Liver (tissue), 9 donors: ENCODE results near the gene TNPO2. TPM values are rescaled to one million over a fixed set of nuclear protein-coding genes. Genes with fewer than 3 reads are reported as not detected.

Experiments used
- DNase-seq: peaks from one replicate; pipeline ENCODE4 v3.0.0-alpha.2; 2017; ENCODE audit warnings: low spot score
- H3K27ac ChIP-seq, 2 donors: one replicate each; pipeline ENCODE4 v1.7.0; 2013; ENCODE audit warnings: inconsistent platforms in 2 of 2, low read length in 2 of 2, control low read depth in 1 of 2, low read depth in 1 of 2, mild to moderate bottlenecking in 1 of 2
- H3K27me3 ChIP-seq, 4 donors: one replicate each; pipeline versions ENCODE4 v1.6.1 to v1.7.0; 2013; ENCODE audit warnings: low read length in 3 of 4, inconsistent platforms in 1 of 4, mild to moderate bottlenecking in 1 of 4, moderate library complexity in 1 of 4; ENCODE audit not compliant: control insufficient read depth in 4 of 4, insufficient read depth in 4 of 4
- H3K36me3 ChIP-seq, 4 donors: one replicate each; pipeline versions ENCODE4 v1.6.1 to v1.7.0; 2013; ENCODE audit warnings: low read length in 3 of 4, mild to moderate bottlenecking in 3 of 4, low read depth in 1 of 4, moderate library complexity in 1 of 4; ENCODE audit not compliant: control insufficient read depth in 4 of 4, insufficient read depth in 3 of 4
- H3K4me1 ChIP-seq, 4 donors: one replicate each; pipeline versions ENCODE4 v1.6.1 to v1.7.0; 2013; ENCODE audit warnings: low read length in 3 of 4, mild to moderate bottlenecking in 3 of 4, moderate library complexity in 1 of 4; ENCODE audit not compliant: control insufficient read depth in 4 of 4, insufficient read depth in 4 of 4
- H3K4me3 ChIP-seq, 3 donors: one replicate each; pipeline versions ENCODE4 v1.6.1 to v1.7.0; 2013; ENCODE audit warnings: low read length in 3 of 3, control low read depth in 1 of 3, low read depth in 1 of 3, mild to moderate bottlenecking in 1 of 3
- H3K9ac ChIP-seq, 2 donors: one replicate each; pipeline ENCODE4 v1.7.0; 2013; ENCODE audit warnings: low read length in 2 of 2, mild to moderate bottlenecking in 2 of 2, moderate library complexity in 2 of 2, control low read depth in 1 of 2, low read depth in 1 of 2
- H3K9me3 ChIP-seq, 4 donors: one replicate each; pipeline versions ENCODE4 v1.6.1 to v1.7.0; 2013; ENCODE audit warnings: low read length in 3 of 4; ENCODE audit not compliant: control insufficient read depth in 4 of 4
- ATF3 ChIP-seq: IDR thresholded peaks from 2 replicates; pipeline ENCODE4 v1.6.1; 2016; ENCODE audit warnings: antibody characterized with exemption
- CTCF ChIP-seq: fragments of 150-350 bp; IDR thresholded peaks from 2 replicates; pipeline ENCODE4 v1.5.1; 2017; ENCODE audit warnings: improper control_type of control experiment, low read depth, low read length; ENCODE audit not compliant: missing input control
- EGR1 ChIP-seq, 2 donors: IDR thresholded peaks; 2 replicates each; pipeline ENCODE4 v1.6.1; 2016 to 2018; ENCODE audit warnings: antibody characterized with exemption in 2 of 2, low read depth in 2 of 2
- FOXA1 ChIP-seq: IDR thresholded peaks from 2 replicates; pipeline ENCODE4 v1.6.1; 2016; ENCODE audit warnings: antibody characterized with exemption
- FOXA2 ChIP-seq: IDR thresholded peaks from 2 replicates; pipeline ENCODE4 v1.6.1; 2016; ENCODE audit warnings: antibody characterized with exemption
- GABPA ChIP-seq, 2 donors: IDR thresholded peaks in 1 of 2; conservative IDR thresholded peaks in 1 of 2; 2 replicates each; pipeline ENCODE4 v1.6.1; 2016; ENCODE audit warnings: antibody characterized with exemption in 2 of 2, mild to moderate bottlenecking in 1 of 2, moderate library complexity in 1 of 2
- HNF4A ChIP-seq, 2 donors: conservative IDR thresholded peaks; 2 replicates each; pipeline ENCODE4 v1.6.1; 2016; ENCODE audit warnings: antibody characterized with exemption in 2 of 2, mild to moderate bottlenecking in 2 of 2
- HNF4G ChIP-seq: IDR thresholded peaks from 2 replicates; pipeline ENCODE4 v1.6.1; 2016; ENCODE audit warnings: antibody characterized with exemption
- JUND ChIP-seq, 2 donors: IDR thresholded peaks; 2 replicates each; pipeline ENCODE4 v1.6.1; 2016; ENCODE audit warnings: antibody characterized with exemption in 2 of 2
- MAX ChIP-seq: IDR thresholded peaks from 2 replicates; pipeline ENCODE4 v1.6.1; 2016; ENCODE audit warnings: antibody characterized with exemption
- RAD21 ChIP-seq, 2 donors: IDR thresholded peaks; 2 replicates each; pipeline ENCODE4 v1.6.1; 2016; ENCODE audit warnings: antibody characterized with exemption in 2 of 2, mild to moderate bottlenecking in 2 of 2
- REST ChIP-seq: IDR thresholded peaks from 2 replicates; pipeline ENCODE4 v1.6.1; 2016; ENCODE audit warnings: antibody characterized with exemption, mild to moderate bottlenecking
- RXRA ChIP-seq, 2 donors: IDR thresholded peaks; 2 replicates each; pipeline ENCODE4 v1.6.1; 2017 to 2018; ENCODE audit warnings: antibody characterized with exemption in 2 of 2, mild to moderate bottlenecking in 1 of 2
- SP1 ChIP-seq: IDR thresholded peaks from 2 replicates; pipeline ENCODE4 v1.6.1; 2018; ENCODE audit warnings: antibody characterized with exemption, mild to moderate bottlenecking
- TAF1 ChIP-seq: conservative IDR thresholded peaks from 2 replicates; pipeline ENCODE4 v1.6.1; 2016; ENCODE audit warnings: antibody characterized with exemption, mild to moderate bottlenecking
- ZBTB33 ChIP-seq: IDR thresholded peaks from 2 replicates; pipeline ENCODE4 v1.6.1; 2016; ENCODE audit warnings: antibody characterized with exemption
- WGBS: extraction: QIAGEN DNeasy Blood & Tissue Kit; methylation state at CpG from one replicate; pipeline ENCODE4 v1.1.7; 2013; 5-methylcytosine and 5-hydroxymethylcytosine counted together
- polyA plus RNA-seq, 2 donors: library from polyadenylated mRNA; stranded (reverse) in 1 of 2; unstranded in 1 of 2; fragments of 200-250 nt in 1 of 2; fragments of >200 nt in 1 of 2; fragmentation: Nextera tagmentation in 1 of 2; extraction: Ambion mirVana in 1 of 2; gene quantifications; one replicate each; pipeline versions ENCODE4 v1.2.1 to v1.2.3, GENCODE V29; 2013 to 2015
- total RNA-seq, 2 donors: library from RNA; depleted of rRNA; stranded (reverse); fragments of >200 nt; gene quantifications; one replicate each; pipeline ENCODE4 v1.2.3, GENCODE V29; 2014
- donor health status: healthy.
- donor health status: healthy.
- donor health status: healthy.
- donor health status: healthy.
- donor health status: healthy.

TNPO2 gene
- total and polyA plus RNA-seq, 4 donors: 6.3 to 22.2 (median 15.8) TPM

- Histone ChIP-seq H3K4me3 (no peak overlapping the region), H3K27ac (no peak overlapping the region), H3K4me1 (peaks cover 13 to 40% (median 34%) of the 10 kb centered on the region in 4 donors), H3K9me3 (no peaks in the 10 kb centered on the region), H3K9ac (no peak overlapping the region), H3K27me3 (no peaks in the 10 kb centered on the region), H3K36me3 (peaks cover 0 to 21% (median 11%) of the 10 kb centered on the region in 4 donors)
- WGBS: 85% methylated on average over 10 of the region's 10 CpGs
- DNase-seq: no peak
- TF ChIP-seq GABPA (IDR thresholded peaks at IDR 0.05 in 1 of 2, conservative IDR thresholded peaks at IDR 0.05 in 1 of 2) (peak in 1 of 2 donors; percentile 39), EGR1 (IDR thresholded peaks at IDR 0.05; ENCODE audit: low read depth in 2 of 2) (no peak)
Observed at GRCh38 chr19:12665281-12665573, 58.5 kb downstream of the TNPO2 start.

- peaks cover 0 to 24% (median 11%) of the 10 kb centered on the region in 4 donors for H3K36me3 ChIP-seq
- TF ChIP-seq FOXA2 (no peak), MAX (no peak), ZBTB33 (no peak), HNF4G (no peak), ATF3 (no peak), RXRA (IDR thresholded peaks at IDR 0.05) (no peak), TAF1 (no peak), EGR1 (IDR thresholded peaks at IDR 0.05; ENCODE audit: low read depth in 2 of 2) (no peak), RAD21 (IDR thresholded peaks at IDR 0.05) (no peak), FOXA1 (no peak)
- WGBS: 88% methylated on average over 29 of the region's 29 CpGs
- H3K4me3 ChIP-seq: no peak overlapping the region
- peak; percentile 77 for DNase-seq
- H3K4me1 ChIP-seq: peaks cover 11 to 35% (median 30%) of the 10 kb centered on the region in 4 donors
- no peak overlapping the region for H3K9ac ChIP-seq
- no peaks in the 10 kb centered on the region for H3K9me3 ChIP-seq
- H3K27me3 ChIP-seq: no peaks in the 10 kb centered on the region
- no peak overlapping the region for H3K27ac ChIP-seq
Observed at GRCh38 chr19:12664406-12665280, 59.1 kb downstream of the TNPO2 start.

- no peak overlapping the region for H3K9ac ChIP-seq
- H3K9me3 ChIP-seq: no peaks in the 10 kb centered on the region
- H3K4me1 ChIP-seq: peaks cover 1 to 7% (median 4%) of the 10 kb centered on the region in 4 donors
- 97% methylated on average over 12 of the region's 12 CpGs for WGBS
- H3K27me3 ChIP-seq: no peaks in the 10 kb centered on the region
- DNase-seq: no peak
- H3K36me3 ChIP-seq: peaks cover 6 to 35% (median 13%) of the 10 kb centered on the region in 4 donors
- no peak overlapping the region for H3K27ac ChIP-seq
- no peak overlapping the region for H3K4me3 ChIP-seq
- TF ChIP-seq REST: no peak
- no peak for TF ChIP-seq FOXA2
- TF ChIP-seq GABPA (IDR thresholded peaks at IDR 0.05 in 1 of 2, conservative IDR thresholded peaks at IDR 0.05 in 1 of 2): no peak
- no peak for TF ChIP-seq SP1
- no peak for TF ChIP-seq TAF1
- no peak for TF ChIP-seq ATF3
- no peak for TF ChIP-seq RAD21 (IDR thresholded peaks at IDR 0.05)
- no peak for TF ChIP-seq FOXA1
- no peak for TF ChIP-seq EGR1 (IDR thresholded peaks at IDR 0.05; ENCODE audit: low read depth in 2 of 2)
- no peak for TF ChIP-seq HNF4A (conservative IDR thresholded peaks at IDR 0.05)
- no peak for TF ChIP-seq CTCF
- TF ChIP-seq RXRA (IDR thresholded peaks at IDR 0.05): no peak
- TF ChIP-seq JUND (IDR thresholded peaks at IDR 0.05): no peak
Observed at GRCh38 chr19:12660980-12661379, 62.8 kb downstream of the TNPO2 start.
